T-helper 17 cell (primary cell): ENCODE data around the gene SRC. TPM values are rescaled to one million over a fixed set of nuclear protein-coding genes. Genes with fewer than 3 reads are reported as not detected.

Source experiments
- ATAC-seq: fragments of 150-1000 bp; cut with Tn5 transposase; 2 replicates; pipeline ENCODE4 v1.10.0; 2021; ENCODE audit warnings: mild to moderate bottlenecking, moderate library complexity
- DNase-seq, 3 donors: peaks; one replicate each; pipeline versions ENCODE4 v3.0.0 to v3.0.0-alpha.2; 2020 to 2021
- H3K9me3 ChIP-seq: one replicate; pipeline ENCODE4 v1.7.0; 2013; ENCODE audit warnings: low read length, mild to moderate bottlenecking; ENCODE audit not compliant: control insufficient read depth, poor library complexity, severe bottlenecking
- H3K27ac Mint-ChIP-seq: one replicate; pipeline ENCODE4 v1.8.0; 2022; ENCODE audit warnings: mild to moderate bottlenecking, moderate library complexity, mixed read lengths
- H3K27me3 Mint-ChIP-seq: one replicate; pipeline ENCODE4 v1.8.0; 2022; ENCODE audit warnings: mixed read lengths
- H3K36me3 Mint-ChIP-seq: one replicate; pipeline ENCODE4 v1.8.0; 2022; ENCODE audit warnings: low read depth, mixed read lengths
- H3K4me1 Mint-ChIP-seq: one replicate; pipeline ENCODE4 v1.8.0; 2022; ENCODE audit warnings: mild to moderate bottlenecking, mixed read lengths
- H3K4me3 Mint-ChIP-seq: one replicate; pipeline ENCODE4 v1.8.0; 2022; ENCODE audit warnings: mild to moderate bottlenecking, moderate library complexity, mixed read lengths
- total RNA-seq, 4 donors: library from RNA in 2 of 4; stranded (reverse) in 2 of 4; gene quantifications; one replicate each; pipeline ENCODE4 v1.2.3 and lab custom pipeline; 2022 to 2026

Gene SRC
- total RNA-seq, 2 donors from 2014 or later, result 6.2 to 22.8 TPM

- no peaks in the 10 kb centered on the region for H3K36me3 Mint-ChIP-seq
- H3K4me1 Mint-ChIP-seq, result peaks cover 5% of the 10 kb centered on the region
- no peaks in the 10 kb centered on the region for H3K27me3 Mint-ChIP-seq
- peak; percentile 97 for ATAC-seq
- peak overlapping the region; percentile 88 for H3K4me3 Mint-ChIP-seq
- H3K27ac Mint-ChIP-seq, result peak overlapping the region; percentile 82
- H3K9me3 ChIP-seq, result no peaks in the 10 kb centered on the region
- DNase-seq, result peak; percentile 66 to 83 (median 69)
Measured at GRCh38 chr20:37384683-37385174, 38.8 kb downstream of the SRC start.

GRCh38 chr20:37385176-37385575 is 39.2 kb downstream of the SRC start:
- H3K4me1 Mint-ChIP-seq, result peaks cover 5% of the 10 kb centered on the region
- DNase-seq (no peak), ATAC-seq (no peak)
- H3K4me3 Mint-ChIP-seq, result peak overlapping the region; percentile 88
- H3K36me3 Mint-ChIP-seq, result no peaks in the 10 kb centered on the region
- H3K9me3 ChIP-seq, result no peaks in the 10 kb centered on the region
- no peaks in the 10 kb centered on the region for H3K27me3 Mint-ChIP-seq
- H3K27ac Mint-ChIP-seq, result peak overlapping the region; percentile 82

GRCh38 chr20:37385659-37386504 is 39.9 kb downstream of the SRC start:
- peak overlapping the region; percentile 88 for H3K4me3 Mint-ChIP-seq
- DNase-seq (no peak), ATAC-seq (no peak)
- H3K27me3 Mint-ChIP-seq, result no peaks in the 10 kb centered on the region
- no peaks in the 10 kb centered on the region for H3K9me3 ChIP-seq
- H3K27ac Mint-ChIP-seq, result no peak overlapping the region
- H3K4me1 Mint-ChIP-seq, result peaks cover 5% of the 10 kb centered on the region
- H3K36me3 Mint-ChIP-seq, result no peaks in the 10 kb centered on the region

GRCh38 chr20:37386505-37387251 is 40.7 kb downstream of the SRC start:
- H3K4me1 Mint-ChIP-seq, result peaks cover 5% of the 10 kb centered on the region
- ATAC-seq (no peak), DNase-seq (no peak)
- H3K27me3 Mint-ChIP-seq, result no peaks in the 10 kb centered on the region
- H3K9me3 ChIP-seq, result no peaks in the 10 kb centered on the region
- H3K36me3 Mint-ChIP-seq, result no peaks in the 10 kb centered on the region
- H3K4me3 Mint-ChIP-seq, result peak overlapping the region; percentile 43
- no peak overlapping the region for H3K27ac Mint-ChIP-seq

- no peak overlapping the region for H3K4me3 Mint-ChIP-seq
- no peak overlapping the region for H3K27ac Mint-ChIP-seq
- H3K27me3 Mint-ChIP-seq, result no peaks in the 10 kb centered on the region
- no peak for DNase-seq
- no peaks in the 10 kb centered on the region for H3K36me3 Mint-ChIP-seq
- H3K4me1 Mint-ChIP-seq, result peaks cover 5% of the 10 kb centered on the region
- no peak for ATAC-seq
- no peaks in the 10 kb centered on the region for H3K9me3 ChIP-seq
Measured at GRCh38 chr20:37387519-37388269, 41.8 kb downstream of the SRC start.

- ATAC-seq (no peak), DNase-seq (no peak)
- Mint-ChIP-seq H3K27ac (no peak overlapping the region), H3K36me3 (no peaks in the 10 kb centered on the region), H3K4me1 (peaks cover 5% of the 10 kb centered on the region), H3K27me3 (no peaks in the 10 kb centered on the region), H3K4me3 (no peak overlapping the region)
- H3K9me3 ChIP-seq, result no peaks in the 10 kb centered on the region
Measured at GRCh38 chr20:37388831-37389230, 42.9 kb downstream of the SRC start.

- no peak for ATAC-seq
- H3K36me3 Mint-ChIP-seq, result peaks cover 2% of the 10 kb centered on the region
- H3K4me3 Mint-ChIP-seq, result no peak overlapping the region
Measured at GRCh38 chr20:37389241-37389747, 43.4 kb downstream of the SRC start.

GRCh38 chr20:37389844-37390275 is 43.9 kb downstream of the SRC start:
- Mint-ChIP-seq H3K36me3 (peaks cover 4% of the 10 kb centered on the region), H3K27me3 (no peaks in the 10 kb centered on the region), H3K27ac (no peak overlapping the region), H3K4me3 (no peak overlapping the region), H3K4me1 (peaks cover 5% of the 10 kb centered on the region)
- ATAC-seq, result no peak
- no peak for DNase-seq
- no peaks in the 10 kb centered on the region for H3K9me3 ChIP-seq

More at GRCh38 chr20:37389241-37389747, 43.4 kb downstream of the SRC start:
- Mint-ChIP-seq H3K27me3 (no peaks in the 10 kb centered on the region), H3K4me1 (peaks cover 6% of the 10 kb centered on the region), H3K27ac (no peak overlapping the region)
- H3K9me3 ChIP-seq, result no peaks in the 10 kb centered on the region
- no peak for DNase-seq

GRCh38 chr20:37390503-37390890 is 44.6 kb downstream of the SRC start:
- Mint-ChIP-seq H3K4me1 (peaks cover 2% of the 10 kb centered on the region), H3K36me3 (peaks cover 4% of the 10 kb centered on the region), H3K27ac (no peak overlapping the region), H3K27me3 (no peaks in the 10 kb centered on the region), H3K4me3 (no peak overlapping the region)
- ATAC-seq, result no peak
- DNase-seq, result no peak
- H3K9me3 ChIP-seq, result no peaks in the 10 kb centered on the region

- H3K4me1 Mint-ChIP-seq, result peaks cover 2% of the 10 kb centered on the region
- H3K36me3 Mint-ChIP-seq, result peaks cover 4% of the 10 kb centered on the region
Measured at GRCh38 chr20:37390891-37391525, 45.1 kb downstream of the SRC start.

GRCh38 chr20:37392441-37393195 is 46.7 kb downstream of the SRC start:
- H3K27me3 Mint-ChIP-seq, result no peaks in the 10 kb centered on the region
- peaks cover 4% of the 10 kb centered on the region for H3K36me3 Mint-ChIP-seq
- no peak overlapping the region for H3K27ac Mint-ChIP-seq
- H3K9me3 ChIP-seq, result no peaks in the 10 kb centered on the region
- DNase-seq (no peak), ATAC-seq (no peak)
- no peak overlapping the region for H3K4me3 Mint-ChIP-seq
- peaks cover 2% of the 10 kb centered on the region for H3K4me1 Mint-ChIP-seq

More at GRCh38 chr20:37390891-37391525, 45.1 kb downstream of the SRC start:
- Mint-ChIP-seq H3K27me3 (no peaks in the 10 kb centered on the region), H3K27ac (no peak overlapping the region), H3K4me3 (no peak overlapping the region)
- DNase-seq, result no peak
- H3K9me3 ChIP-seq, result no peaks in the 10 kb centered on the region
- no peak for ATAC-seq
